Right lobe of liver (tissue), 6 donors: ENCODE results near the gene PTPRD. TPM values are rescaled to one million over a fixed set of nuclear protein-coding genes. Genes with fewer than 3 reads are reported as not detected.

ENCODE experiments used
- ATAC-seq, 4 donors: fragments of 200-7000 bp; cut with Tn5 transposase; one replicate each; pipeline ENCODE4 v1.9.1; 2020; ENCODE audit warnings: mild to moderate bottlenecking in 4 of 4, moderate library complexity in 4 of 4
- DNase-seq, 3 donors: peaks; one replicate each; pipeline ENCODE4 v3.0.0-alpha.2; 2020
- H3K27ac ChIP-seq, 3 donors: fragments of 200-600 bp; one replicate each; pipeline ENCODE4 v1.8.0; 2022
- H3K27me3 ChIP-seq, 2 donors: fragments of 200-600 bp; one replicate each; pipeline ENCODE4 v1.8.0; 2022
- H3K36me3 ChIP-seq, 4 donors: fragments of 200-600 bp; sonication (generic) in 1 of 4; one replicate each; pipeline versions ENCODE4 v1.5.1 to v1.8.0; 2017 to 2022; ENCODE audit warnings: control low read depth in 1 of 4
- H3K4me1 ChIP-seq, 4 donors: fragments of 200-600 bp; sonication (generic) in 1 of 4; one replicate each; pipeline versions ENCODE4 v1.5.1 to v1.8.0; 2017 to 2022; ENCODE audit warnings: control low read depth in 1 of 4
- H3K4me3 ChIP-seq, 3 donors: fragments of 200-600 bp; one replicate each; pipeline ENCODE4 v1.8.0; 2022
- H3K9me3 ChIP-seq, 4 donors: fragments of 200-600 bp; sonication (generic) in 1 of 4; one replicate each; pipeline versions ENCODE4 v1.5.1 to v1.8.0; 2017 to 2022; ENCODE audit warnings: control low read depth in 1 of 4
- CTCF ChIP-seq, 4 donors: fragments of 200-600 bp in 3 of 4; fragments of 450-650 bp in 1 of 4; IDR thresholded peaks; one replicate each; pipeline versions ENCODE4 v1.5.1 to v1.8.0; 2016 to 2022; ENCODE audit warnings: antibody characterized with exemption in 4 of 4, mild to moderate bottlenecking in 2 of 4
- POLR2A ChIP-seq: fragments of 450-650 bp; IDR thresholded peaks from one replicate; pipeline ENCODE4 v1.6.1; 2017; ENCODE audit warnings: antibody characterized with exemption, mild to moderate bottlenecking
- WGBS: methylation state at CpG from one replicate; pipeline ENCODE4 v1.1.6; 2018; ENCODE audit warnings: low coverage, low lambda C conversion rate; ENCODE audit not compliant: insufficient coverage; ENCODE audit errors: missing lambda C conversion rate; 5-methylcytosine and 5-hydroxymethylcytosine counted together
- intact Hi-C, 2 donors: fragments of 100-400 bp; cut with DNase I; formaldehyde crosslinking; loops; one replicate each; pipeline versions ENCODE4 v1.11.2 to v1.14.1; 2022
- total RNA-seq, 6 experiments: library from RNA; depleted of rRNA in 2 of 6; stranded (reverse); fragments of >200 nt in 2 of 6; fragmentation: NEBNext Ultra II Directional in 3 of 6; extraction: Animal tissue kit (Norgen Biotek cat#: 25700) in 3 of 6; gene quantifications; one replicate each; pipeline versions ENCODE4 v1.1.0 to v1.2.4, GENCODE V29; 2016 to 2023
- donor health status: DM: no; HTN: yes; CAD: no.
- donor health status: DM: no; HTN: no; CAD: no.
- donor health status: DM: no; HTN: no; CAD: no.
- donor health status: DM: no; HTN: yes; CAD: no.
- donor health status: DM: no; HTN: yes; CAD: no.

Gene PTPRD
- total RNA-seq, 6 experiments from 2014 or later: 5.4 to 29.8 (median 13.9) TPM

GRCh38 chr9:8622222-8622802 is 1990.5 kb downstream of the PTPRD start:
- Histone ChIP-seq H3K4me1 (no peaks in the 10 kb centered on the region), H3K27ac (no peak overlapping the region), H3K9me3 (no peaks in the 10 kb centered on the region), H3K4me3 (no peak overlapping the region), H3K36me3 (no peaks in the 10 kb centered on the region), H3K27me3 (no peaks in the 10 kb centered on the region)
- intact Hi-C loops: no loop called here
- ATAC-seq: no peak
- WGBS: 68% methylated on average over 3 of the region's 3 CpGs
- DNase-seq: no peak
- TF ChIP-seq POLR2A (no peak), CTCF (IDR thresholded peaks at IDR 0.05) (no peak)

- no peaks in the 10 kb centered on the region for H3K27me3 ChIP-seq
- no peak for DNase-seq
- WGBS: 85% methylated on average over 2 of the region's 2 CpGs
- H3K9me3 ChIP-seq: no peaks in the 10 kb centered on the region
- no peak for TF ChIP-seq CTCF (IDR thresholded peaks at IDR 0.05)
- TF ChIP-seq POLR2A: no peak
- H3K36me3 ChIP-seq: no peaks in the 10 kb centered on the region
- no peak overlapping the region for H3K4me3 ChIP-seq
- no peak overlapping the region for H3K27ac ChIP-seq
- no peaks in the 10 kb centered on the region for H3K4me1 ChIP-seq
- intact Hi-C loops: no loop called here
- ATAC-seq: no peak
These were observed 1991.4 kb downstream of the PTPRD start for GRCh38 chr9:8621416-8621815.

- Histone ChIP-seq H3K27ac (no peak overlapping the region), H3K9me3 (no peaks in the 10 kb centered on the region), H3K4me1 (peaks cover 0 to 4% (median 0%) of the 10 kb centered on the region in 4 donors), H3K4me3 (no peak overlapping the region), H3K27me3 (no peaks in the 10 kb centered on the region), H3K36me3 (no peaks in the 10 kb centered on the region)
- TF ChIP-seq CTCF (IDR thresholded peaks at IDR 0.05): no peak
- 50% methylated on average over 2 of the region's 2 CpGs for WGBS
- DNase-seq (no peak), ATAC-seq (no peak)
- intact Hi-C loops: no loop called here
These were observed 1996.4 kb downstream of the PTPRD start for GRCh38 chr9:8616414-8616813.

- Histone ChIP-seq H3K27ac (no peak overlapping the region), H3K4me1 (peaks cover 0 to 4% (median 0%) of the 10 kb centered on the region in 4 donors), H3K27me3 (no peaks in the 10 kb centered on the region), H3K9me3 (no peaks in the 10 kb centered on the region), H3K4me3 (no peak overlapping the region), H3K36me3 (no peaks in the 10 kb centered on the region)
- ATAC-seq (no peak), DNase-seq (no peak)
- intact Hi-C loops: no loop called here
- 78% methylated on average over 3 of the region's 3 CpGs for WGBS
- TF ChIP-seq CTCF (IDR thresholded peaks at IDR 0.05) (no peak), POLR2A (no peak)
These were observed 1997.8 kb downstream of the PTPRD start for GRCh38 chr9:8614926-8615440.
